PC-3 (cell line): ENCODE measurements around the gene ADAD2.

Source experiments
- CTCF ChIP-seq: fragments of 300-600 bp; sonication (generic); conservative IDR thresholded peaks from 2 replicates; pipeline ENCODE4 v1.5.1; 2017; ENCODE audit warnings: antibody characterized with exemption, low read depth, mild to moderate bottlenecking, low read length
- EZH2phosphoT487 ChIP-seq: fragments of 300-600 bp; sonication (generic); IDR thresholded peaks from 2 replicates; pipeline ENCODE4 v1.6.1; 2018; ENCODE audit warnings: mild to moderate bottlenecking, antibody characterized with exemption, low read length, borderline replicate concordance

DNA sequence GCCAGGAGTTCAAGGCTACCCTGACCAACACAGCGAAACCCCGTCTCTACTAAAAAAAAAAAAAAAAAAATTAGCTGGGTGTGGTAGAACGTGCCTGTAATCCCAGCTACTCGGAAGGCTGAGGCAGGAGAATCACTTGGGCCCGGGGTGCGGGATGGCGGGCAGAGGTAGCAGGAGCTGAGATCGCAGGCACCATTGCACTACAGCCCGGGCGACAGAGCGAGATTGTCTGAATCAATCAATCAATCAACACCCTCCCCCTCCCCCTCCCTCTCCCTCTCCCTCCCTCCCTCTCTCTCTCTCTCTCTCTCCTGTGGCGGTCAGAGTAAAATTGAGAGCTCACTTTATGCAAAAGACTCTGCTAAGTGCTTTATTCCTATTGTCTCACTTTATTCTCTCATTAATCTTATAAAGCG is 47.2 kb upstream of the ADAD2 start:
- TF ChIP-seq EZH2phosphoT487 (no peak), CTCF (no peak)
